Measurements from ENCODE around the gene ITM2C.

GRCh38 chr2:230865307-230865765 lies 594 bp downstream of the ITM2C start:
- TF ChIP-seq POLR2AphosphoS5 (IDR thresholded peaks at IDR 0.05; ENCODE audit: low read depth, low read length) (no peak), POLR2A (IDR thresholded peaks at IDR 0.05; ENCODE audit: low read depth, low read length) (no peak), TAF1 (IDR thresholded peaks at IDR 0.05; ENCODE audit: borderline replicate concordance, low read depth, low read length) (no peak)
